Measurements from ENCODE around the gene C10orf90. TPM values are rescaled to one million over a fixed set of nuclear protein-coding genes. Genes with fewer than 3 reads are reported as not detected.
"Not testable (repeated sequence)": the region's sequence is repeated elsewhere in the genome, so short reads cannot be mapped to it uniquely, and the experiment has no call there.

Gene C10orf90
- total RNA-seq, 2 experiments from 2014 or later = not detected

- Mint-ChIP-seq H3K27me3 (peaks cover 38% of the 10 kb centered on the region), H3K27ac (no peak overlapping the region), H3K4me3 (no peak overlapping the region), H3K36me3 (ENCODE audit: low read depth) (peaks cover 2% of the 10 kb centered on the region), H3K4me1 (peaks cover 6% of the 10 kb centered on the region), H3K9me3 (peaks cover 3% of the 10 kb centered on the region)
- ChIA-PET CTCF (no interaction called here), POLR2A (no interaction called here)
- DNase-seq = no peak
Observed at GRCh38 chr10:126390324-126390723, 280.2 kb downstream of the C10orf90 start.

GRCh38 chr10:126387931-126388911, 282.3 kb downstream of the C10orf90 start, which contains the start of gene ADAM12:
ADAM12 (minus strand) TSS chr10:126388477; CDS start chr10:126388145, 332 bp downstream.
- no peak for DNase-seq
- Mint-ChIP-seq H3K4me1 (peaks cover 6% of the 10 kb centered on the region), H3K9me3 (peaks cover 3% of the 10 kb centered on the region), H3K36me3 (ENCODE audit: low read depth) (peaks cover 2% of the 10 kb centered on the region), H3K4me3 (peak within 1 kb of the TSS; percentile 59), H3K27me3 (peaks cover 38% of the 10 kb centered on the region), H3K27ac (peak within 1 kb of the TSS; percentile 78)
- ChIA-PET POLR2A (no interaction called here), CTCF (no interaction called here)

- H3K4me3 Mint-ChIP-seq = peak overlapping the region; percentile 59
- CTCF ChIA-PET = no interaction called here
- POLR2A ChIA-PET = no interaction called here
- peak overlapping the region; percentile 78 for H3K27ac Mint-ChIP-seq
- H3K36me3 Mint-ChIP-seq (ENCODE audit: low read depth) = peaks cover 2% of the 10 kb centered on the region
- DNase-seq = peak; percentile 12
- H3K4me1 Mint-ChIP-seq = peaks cover 6% of the 10 kb centered on the region
- H3K27me3 Mint-ChIP-seq = peaks cover 38% of the 10 kb centered on the region
- H3K9me3 Mint-ChIP-seq = peaks cover 3% of the 10 kb centered on the region
Observed at GRCh38 chr10:126387041-126387921, 283.2 kb downstream of the C10orf90 start.

GRCh38 chr10:126384269-126384873, 286.1 kb downstream of the C10orf90 start:
- peaks cover 29% of the 10 kb centered on the region for H3K27me3 Mint-ChIP-seq
- no peak for DNase-seq
- no peak overlapping the region for H3K27ac Mint-ChIP-seq
- peaks cover 6% of the 10 kb centered on the region for H3K4me1 Mint-ChIP-seq
- POLR2A ChIA-PET = no interaction called here
- H3K9me3 Mint-ChIP-seq = peaks cover 7% of the 10 kb centered on the region
- peaks cover 2% of the 10 kb centered on the region for H3K36me3 Mint-ChIP-seq (ENCODE audit: low read depth)
- CTCF ChIA-PET = no interaction called here
- H3K4me3 Mint-ChIP-seq = no peak overlapping the region

GRCh38 chr10:126380352-126381076, 290.0 kb downstream of the C10orf90 start:
- CTCF ChIA-PET = no interaction called here
- Mint-ChIP-seq H3K4me3 (no peak overlapping the region), H3K27ac (no peak overlapping the region), H3K4me1 (no peaks in the 10 kb centered on the region), H3K36me3 (ENCODE audit: low read depth) (no peaks in the 10 kb centered on the region), H3K27me3 (peaks cover under 1% of the 10 kb centered on the region), H3K9me3 (peaks cover 4% of the 10 kb centered on the region)
- DNase-seq = no peak
- POLR2A ChIA-PET = no interaction called here

GRCh38 chr10:126379166-126379565, 291.3 kb downstream of the C10orf90 start:
- H3K4me1 Mint-ChIP-seq; POLR2A ChIA-PET; H3K9me3 Mint-ChIP-seq; H3K36me3 Mint-ChIP-seq (ENCODE audit: low read depth); H3K4me3 Mint-ChIP-seq; CTCF ChIA-PET; DNase-seq; H3K27ac Mint-ChIP-seq; H3K27me3 Mint-ChIP-seq: not testable (repeated sequence)

GRCh38 chr10:126376956-126377355, 293.5 kb downstream of the C10orf90 start:
- peaks cover 4% of the 10 kb centered on the region for H3K9me3 Mint-ChIP-seq
- H3K27ac Mint-ChIP-seq = no peak overlapping the region
- H3K36me3 Mint-ChIP-seq (ENCODE audit: low read depth) = no peaks in the 10 kb centered on the region
- H3K4me3 Mint-ChIP-seq = no peak overlapping the region
- no peak for DNase-seq
- no peaks in the 10 kb centered on the region for H3K27me3 Mint-ChIP-seq
- POLR2A ChIA-PET = no interaction called here
- CTCF ChIA-PET = no interaction called here
- no peaks in the 10 kb centered on the region for H3K4me1 Mint-ChIP-seq

- CTCF ChIA-PET = interaction anchor here (0.6 kb wide), 1 partner anchor 20 kb away, joined by 3 read pairs; no protein-coding TSS in a partner anchor
- POLR2A ChIA-PET = no interaction called here
- H3K27ac Mint-ChIP-seq = no peak overlapping the region
- H3K9me3 Mint-ChIP-seq = peaks cover 4% of the 10 kb centered on the region
- H3K27me3 Mint-ChIP-seq = no peaks in the 10 kb centered on the region
- no peak overlapping the region for H3K4me3 Mint-ChIP-seq
- no peak for DNase-seq
- no peaks in the 10 kb centered on the region for H3K36me3 Mint-ChIP-seq (ENCODE audit: low read depth)
- H3K4me1 Mint-ChIP-seq = no peaks in the 10 kb centered on the region
Observed at GRCh38 chr10:126375926-126376554, 294.5 kb downstream of the C10orf90 start.

- no peak for DNase-seq
- ChIA-PET CTCF (interaction anchor here (0.6 kb wide), 1 partner anchor 21 kb away, joined by 3 read pairs; no protein-coding TSS in a partner anchor), POLR2A (no interaction called here)
- Mint-ChIP-seq H3K36me3 (ENCODE audit: low read depth) (no peaks in the 10 kb centered on the region), H3K27me3 (no peaks in the 10 kb centered on the region), H3K4me1 (no peaks in the 10 kb centered on the region), H3K4me3 (no peak overlapping the region), H3K27ac (no peak overlapping the region), H3K9me3 (peaks cover 4% of the 10 kb centered on the region)
Observed at GRCh38 chr10:126375299-126375698, 295.2 kb downstream of the C10orf90 start.
